Fibroblast of the conjunctiva (primary cell): ENCODE results near the gene LTBR.
A peak's percentile ranks its signal among the peaks of the same experiment; 100 is the strongest.

ENCODE experiments used
- DNase-seq: peaks from one replicate; pipeline ENCODE4 v3.0.0-alpha.2; 2010; ENCODE audit warnings: low read depth

Gene LTBR

DNA sequence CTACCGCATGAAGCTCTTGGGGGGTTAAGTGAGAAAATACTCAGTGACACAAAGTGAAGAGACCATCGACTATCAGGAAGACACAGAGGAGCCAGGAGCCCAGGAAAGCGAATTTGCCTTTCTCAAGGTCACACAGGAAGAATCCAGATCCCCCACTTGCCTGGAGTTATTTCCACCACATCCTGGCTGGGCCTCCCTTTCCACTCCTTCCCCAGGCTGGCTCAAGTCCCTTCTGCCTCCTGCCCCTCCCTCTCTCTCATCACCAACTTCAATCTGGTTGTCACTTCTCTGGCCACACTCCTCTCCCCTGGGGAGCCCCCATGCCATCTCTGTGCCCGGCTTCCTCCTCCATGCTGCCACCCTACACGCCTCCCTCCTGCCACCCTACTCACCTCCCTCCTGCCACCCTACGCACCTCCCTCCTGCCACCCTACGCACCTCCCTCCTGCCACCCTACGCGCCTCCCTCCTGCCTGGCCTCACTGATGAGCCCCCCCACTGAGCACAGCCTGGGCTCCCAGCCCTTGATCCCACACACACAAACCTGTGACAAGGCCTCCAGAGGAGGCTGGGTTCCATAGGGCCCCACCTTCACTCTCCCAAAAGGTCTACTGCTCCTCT, 14.9 kb upstream of the LTBR start:
- DNase-seq = no peak

DNA sequence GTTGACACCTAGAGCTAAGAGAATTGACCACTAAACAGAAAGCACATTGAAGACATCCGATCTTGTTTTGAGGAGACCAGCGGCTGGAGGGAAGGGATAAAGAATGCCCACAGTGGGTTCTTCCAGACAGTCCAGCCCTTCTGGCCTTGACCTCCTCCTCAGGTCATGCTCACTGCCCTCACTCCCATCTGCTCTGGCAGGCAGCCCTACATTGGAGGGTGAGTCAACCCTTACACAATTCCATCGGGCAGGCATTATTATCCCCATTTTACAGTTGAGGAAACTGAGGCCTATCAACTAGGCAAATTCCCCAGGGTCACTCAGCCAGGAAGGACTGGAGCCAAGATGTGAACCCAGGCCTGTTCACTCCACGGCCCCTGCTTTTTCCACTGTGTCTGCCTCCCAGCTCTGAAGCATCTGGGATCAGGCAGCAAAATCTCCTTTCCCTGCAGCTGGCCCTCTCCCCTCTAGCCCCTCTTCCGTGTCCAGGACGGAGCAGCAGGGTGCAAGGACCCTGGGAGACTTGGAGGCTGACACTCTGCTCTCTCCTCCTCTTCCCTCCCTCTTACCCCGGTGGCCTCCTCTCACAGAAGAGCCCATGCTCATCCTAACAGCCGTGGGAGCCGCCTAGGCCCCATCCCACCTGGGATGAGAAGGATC, 13.9 kb upstream of the LTBR start:
- DNase-seq = no peak

DNA sequence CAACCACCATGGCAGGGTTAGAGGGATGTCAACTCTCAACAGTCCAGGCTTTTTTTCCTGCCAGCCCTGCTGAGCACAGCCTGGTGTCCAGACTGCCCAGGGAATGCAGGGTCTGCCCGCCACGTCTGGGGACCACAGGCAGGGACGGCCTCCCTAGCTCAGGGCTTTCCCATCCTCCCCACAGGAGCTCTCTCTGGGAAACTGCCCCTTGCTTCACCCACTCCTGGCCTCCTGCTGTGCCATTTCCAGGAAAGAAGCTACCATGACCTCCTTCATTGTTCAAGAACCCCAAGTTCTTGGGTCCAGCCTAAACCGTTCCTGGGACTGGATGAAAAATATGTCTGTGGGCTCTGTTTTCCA, 13.4 kb upstream of the LTBR start:
- DNase-seq = no peak

DNA sequence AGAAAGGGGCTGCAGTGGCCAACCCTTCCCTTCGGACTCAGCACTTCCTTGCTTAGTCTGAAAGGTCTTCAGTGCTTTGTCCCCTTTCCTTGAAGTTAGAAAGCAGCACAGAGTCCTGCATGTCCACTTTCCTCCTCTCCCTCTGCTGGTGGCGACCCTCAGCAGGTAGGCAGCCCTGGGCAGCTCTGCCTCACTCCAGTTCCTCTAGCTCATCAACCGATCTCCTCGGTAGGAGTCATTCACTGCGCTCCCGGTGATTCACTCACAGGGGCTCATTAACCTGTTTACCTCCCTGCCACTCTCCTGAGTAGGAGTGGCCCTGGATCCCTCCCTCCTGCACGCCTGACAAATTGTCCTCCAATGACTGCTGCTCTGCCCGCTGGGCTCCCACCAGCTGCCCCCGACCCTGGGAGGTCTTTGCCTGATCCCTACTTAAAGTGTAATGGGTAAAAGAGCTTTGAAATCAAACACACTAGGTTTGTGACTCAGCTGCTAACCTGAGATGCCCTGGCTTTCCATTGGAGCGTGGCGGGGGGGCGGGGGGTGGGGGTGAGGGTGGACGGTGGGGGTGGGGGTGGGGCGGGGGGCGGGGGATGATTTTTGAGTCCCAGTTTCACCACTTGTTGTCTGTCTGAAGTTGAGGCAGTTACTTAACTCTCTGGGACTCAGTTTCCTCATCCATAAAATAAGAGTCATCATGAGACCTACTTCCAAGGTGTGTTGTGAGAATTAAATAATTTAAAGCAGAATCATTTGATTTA, 12.8 kb upstream of the LTBR start:
- no peak for DNase-seq

DNA sequence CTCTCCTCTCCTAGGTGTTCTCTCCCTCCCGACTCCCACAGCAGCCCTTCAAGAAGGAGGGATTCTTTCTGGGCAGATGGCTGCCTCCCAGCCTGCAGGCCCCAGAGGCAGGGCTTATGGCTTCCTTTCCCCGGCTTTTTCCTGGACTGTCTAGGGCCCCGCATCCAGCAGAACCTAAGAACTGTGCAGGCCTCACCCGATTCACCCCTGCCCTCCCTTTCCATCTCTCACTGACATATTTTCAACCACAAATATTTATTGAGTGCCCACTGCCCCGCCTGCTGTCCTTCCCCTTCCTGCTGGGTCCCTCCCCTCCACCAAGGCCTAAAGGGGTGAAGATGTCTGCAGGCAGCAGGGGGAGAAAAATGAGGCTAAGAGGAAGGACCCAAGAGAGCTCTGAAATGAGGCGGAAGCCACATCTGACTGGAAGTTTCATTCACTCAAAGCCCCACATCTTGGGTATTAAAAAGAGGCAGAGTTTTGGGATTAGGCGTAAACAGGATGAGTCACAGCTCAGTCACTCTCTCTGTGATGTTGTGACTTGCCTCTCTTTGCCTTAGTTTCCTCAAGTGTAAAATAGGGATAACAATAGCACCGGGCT, 11.5 kb upstream of the LTBR start:
- peak; percentile 62 for DNase-seq

DNA sequence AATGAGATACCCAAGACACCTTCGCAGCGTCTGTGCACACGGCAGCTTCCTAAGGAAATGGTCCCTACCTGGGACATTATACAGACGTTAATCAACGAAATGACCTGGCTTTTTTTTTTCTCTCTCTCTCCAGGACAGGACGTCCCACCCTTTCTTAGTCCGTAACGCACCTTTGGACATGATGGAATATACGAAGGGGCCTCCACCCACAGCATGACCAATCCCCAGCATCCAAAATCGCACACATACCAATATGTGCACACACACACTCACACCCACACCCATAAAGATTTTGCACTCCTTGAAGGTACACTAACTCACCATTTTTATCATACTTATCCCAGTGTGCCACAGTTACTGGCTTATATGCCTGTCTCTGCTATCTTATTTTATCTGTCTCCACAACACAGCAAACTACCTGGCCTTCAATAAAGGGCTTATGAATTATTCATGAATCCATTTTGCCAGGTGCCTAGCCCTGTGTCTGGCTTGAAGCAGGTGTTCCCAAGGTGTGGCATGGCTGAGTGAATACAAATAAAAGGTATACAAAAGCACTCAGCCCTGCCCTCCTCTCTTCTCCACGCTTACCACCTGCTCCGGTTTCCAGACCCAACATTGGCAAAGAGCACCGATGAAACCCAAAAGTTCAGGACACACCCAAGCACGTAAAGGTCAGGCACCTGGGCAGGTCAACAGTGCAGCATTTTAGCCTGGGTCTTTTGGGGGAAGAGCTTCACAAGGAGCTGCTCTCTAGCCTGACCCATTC, 10.8 kb upstream of the LTBR start:
- DNase-seq = no peak

DNA sequence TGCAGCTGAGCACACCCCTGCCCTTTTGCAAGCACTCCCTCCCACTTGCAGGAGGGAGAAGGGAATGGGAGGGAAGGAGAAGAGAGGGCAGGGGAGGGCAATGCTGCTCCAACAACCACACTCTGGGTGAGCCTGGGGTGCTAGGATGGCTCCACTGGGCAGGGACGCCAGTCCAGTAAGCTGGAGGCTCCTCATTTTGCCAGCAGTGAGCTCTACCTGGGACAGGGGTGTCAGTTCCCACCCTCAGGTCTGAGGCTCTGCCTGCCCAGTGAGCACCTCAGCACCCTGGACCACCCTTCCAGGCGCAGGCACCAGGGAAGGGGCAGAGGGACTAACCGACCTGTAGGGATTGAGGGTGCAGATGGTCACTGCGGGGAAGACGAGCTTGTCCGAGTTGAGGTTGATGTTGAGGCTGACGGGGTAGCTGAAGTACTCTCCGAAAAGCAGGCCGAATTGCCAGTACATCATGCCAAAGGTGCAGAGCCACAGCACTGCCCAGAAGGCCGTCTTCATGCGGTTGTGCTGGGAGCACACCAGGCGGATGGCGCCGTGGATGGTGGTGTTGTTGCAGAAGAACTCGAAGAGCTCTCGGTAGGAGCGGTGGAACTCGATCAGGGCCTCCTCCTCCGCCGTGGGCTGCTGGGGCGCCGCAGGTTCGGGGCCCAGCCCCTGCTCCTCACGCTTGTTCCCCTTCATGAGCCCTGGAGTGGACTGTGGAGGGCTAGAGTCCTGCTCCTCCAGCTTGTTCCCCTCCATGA, 9.8 kb upstream of the LTBR start:
- DNase-seq = no peak

DNA sequence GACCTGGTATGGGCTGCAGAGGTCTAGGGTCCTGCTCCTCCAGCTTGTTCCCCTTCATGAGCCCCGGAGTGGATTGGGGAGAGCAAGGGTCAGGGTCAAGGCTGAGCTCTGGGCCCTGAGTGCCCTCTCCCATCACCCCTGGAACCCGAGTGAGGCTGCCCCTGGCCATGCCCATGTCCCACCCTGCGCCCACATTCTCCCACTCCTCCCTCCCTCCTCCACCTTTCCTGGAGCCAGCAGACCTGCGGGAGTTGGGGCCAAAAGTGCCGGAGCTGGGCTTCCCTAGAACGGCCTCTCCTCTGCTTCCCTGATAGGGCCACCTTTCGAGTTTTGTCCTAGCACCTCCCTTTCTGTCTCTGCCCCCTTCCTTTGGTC, 9.2 kb upstream of the LTBR start:
- no peak for DNase-seq

DNA sequence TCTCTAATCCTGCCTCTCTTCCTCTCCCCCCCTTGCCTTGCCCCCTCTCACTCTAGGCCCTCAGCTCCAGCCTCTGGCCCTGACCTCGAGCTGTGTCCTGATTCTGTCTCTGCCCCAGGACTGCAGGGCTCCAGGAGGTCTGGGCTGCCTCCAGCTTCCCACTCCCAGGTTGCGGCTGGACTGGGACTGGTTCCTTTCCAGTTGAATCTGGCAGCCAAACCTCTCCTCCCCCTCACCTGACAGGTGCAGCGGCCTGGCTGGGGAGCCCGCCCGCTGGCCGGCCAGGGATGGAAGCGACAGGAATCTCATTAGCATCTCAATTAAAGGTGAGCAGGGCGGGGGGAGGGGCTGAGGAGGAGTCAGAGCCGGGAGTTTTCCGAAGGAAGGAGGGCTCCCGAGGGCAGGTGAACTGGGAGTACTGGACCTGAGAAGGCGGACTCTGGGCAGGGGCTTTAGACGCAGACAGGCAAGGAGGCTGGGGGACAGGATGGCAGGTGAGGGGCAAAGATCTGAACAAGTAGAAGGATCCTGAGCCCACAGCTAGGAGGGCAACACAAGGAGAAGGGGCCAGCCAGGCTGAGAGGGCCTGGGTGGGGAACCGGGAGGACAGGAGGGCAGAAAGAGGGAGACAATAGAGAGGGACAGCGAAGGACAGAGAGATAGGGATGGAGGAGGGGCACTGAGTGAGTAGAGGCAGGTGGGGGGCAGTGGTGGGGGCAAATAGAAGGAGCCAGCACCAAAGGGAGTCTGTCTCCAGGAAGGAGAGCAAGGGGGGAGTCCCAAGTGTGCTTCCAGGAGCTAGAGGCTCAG, 8.5 kb upstream of the LTBR start, which contains the start of gene SCNN1A:
Gene SCNN1A, minus strand, starts transcription at position 295 of the 810 bp plus-strand sequence. CDS start 780 bp downstream, outside the sequence.
- DNase-seq = no peak

DNA sequence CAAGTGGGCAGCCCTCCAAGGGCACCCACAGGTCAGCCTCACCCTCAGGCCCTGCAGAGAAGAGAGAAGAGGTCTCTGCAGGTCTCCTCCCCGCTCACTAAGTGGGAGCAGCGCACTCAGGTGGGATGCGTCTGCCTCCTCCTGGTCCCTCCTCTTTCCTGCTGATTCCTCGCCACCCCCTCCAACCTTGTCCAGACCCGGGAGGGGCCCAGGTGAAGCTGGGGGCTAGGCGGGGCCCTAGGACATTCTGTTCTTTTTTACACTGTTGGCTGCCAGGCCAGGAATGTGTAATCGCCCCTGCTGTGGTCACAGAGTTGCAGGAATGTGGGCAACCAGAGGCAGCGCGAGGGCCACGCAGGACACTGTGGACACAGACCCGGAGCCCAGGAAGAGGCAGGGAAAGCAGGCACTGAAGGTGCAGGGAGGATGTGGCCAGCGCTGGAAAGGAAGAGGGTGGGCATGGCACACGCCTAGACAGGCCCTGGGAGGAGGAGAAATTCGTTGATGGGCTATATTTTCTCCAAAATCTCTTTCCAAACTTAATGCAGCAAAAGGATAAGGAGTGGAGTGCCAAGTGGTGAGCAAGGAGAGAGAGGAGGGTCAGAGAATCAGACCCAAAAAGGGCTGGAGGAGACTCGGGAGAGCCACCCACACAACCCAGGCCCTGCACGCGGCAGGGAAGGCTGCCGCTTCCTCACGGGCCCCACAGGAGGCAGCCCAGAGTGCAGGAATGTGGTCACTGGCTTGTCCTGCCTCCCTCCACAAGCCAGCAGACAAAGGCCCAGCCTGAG, 7.7 kb upstream of the LTBR start:
- no peak for DNase-seq

DNA sequence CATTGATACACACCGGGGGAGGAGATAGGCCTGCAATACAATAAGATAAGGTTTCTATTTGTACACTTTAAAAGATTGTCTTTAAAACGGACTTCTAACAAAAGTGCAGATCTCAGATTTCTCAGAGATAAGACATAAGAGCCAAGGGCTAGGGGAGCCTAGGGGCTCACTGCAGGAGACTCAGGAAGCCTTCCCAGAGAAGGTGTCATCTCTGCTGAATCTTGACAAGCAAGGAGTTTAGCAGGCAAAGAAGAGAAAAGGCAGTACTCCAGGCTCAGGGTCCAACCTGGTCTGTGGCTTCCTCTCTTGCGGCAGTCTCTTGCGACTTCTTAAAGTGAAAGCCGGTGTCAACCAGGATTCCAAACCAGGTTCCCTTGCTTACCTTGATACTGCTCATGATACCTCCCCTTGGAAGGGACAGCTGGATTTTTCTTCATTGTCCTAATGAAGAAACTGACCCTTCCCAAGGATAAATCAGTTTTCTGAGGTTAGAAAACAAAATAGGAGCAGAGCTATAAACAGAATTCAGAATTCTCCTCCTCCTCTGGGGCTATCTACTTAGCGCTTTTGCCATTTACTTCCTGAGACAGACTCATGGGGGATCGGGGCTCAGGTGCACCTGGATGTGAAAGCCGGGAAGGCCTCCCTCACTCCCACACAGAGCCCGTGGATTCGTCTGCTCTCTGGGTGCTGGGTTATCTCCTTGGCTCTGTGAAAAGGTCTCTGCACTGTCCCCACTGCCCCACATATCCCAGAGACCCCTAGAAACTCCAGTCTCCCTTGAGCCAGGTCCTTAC, 6.9 kb upstream of the LTBR start:
- no peak for DNase-seq

DNA sequence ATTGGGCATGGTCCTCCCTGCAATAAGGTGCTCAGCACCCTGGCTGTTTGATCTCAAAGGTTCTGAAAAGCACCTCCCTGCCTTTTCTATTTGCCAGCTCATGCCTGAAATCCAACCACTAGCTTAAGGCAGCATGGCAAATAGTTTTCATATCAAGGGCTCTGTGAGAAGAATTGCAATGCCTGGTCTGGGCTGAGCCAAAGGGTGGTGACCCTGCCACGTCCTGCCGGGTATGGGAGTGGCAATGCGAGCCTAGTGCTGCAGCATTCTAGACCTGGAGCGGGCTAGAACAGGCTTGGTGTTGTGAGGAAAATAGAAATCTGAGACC, 6.3 kb upstream of the LTBR start:
- no peak for DNase-seq

DNA sequence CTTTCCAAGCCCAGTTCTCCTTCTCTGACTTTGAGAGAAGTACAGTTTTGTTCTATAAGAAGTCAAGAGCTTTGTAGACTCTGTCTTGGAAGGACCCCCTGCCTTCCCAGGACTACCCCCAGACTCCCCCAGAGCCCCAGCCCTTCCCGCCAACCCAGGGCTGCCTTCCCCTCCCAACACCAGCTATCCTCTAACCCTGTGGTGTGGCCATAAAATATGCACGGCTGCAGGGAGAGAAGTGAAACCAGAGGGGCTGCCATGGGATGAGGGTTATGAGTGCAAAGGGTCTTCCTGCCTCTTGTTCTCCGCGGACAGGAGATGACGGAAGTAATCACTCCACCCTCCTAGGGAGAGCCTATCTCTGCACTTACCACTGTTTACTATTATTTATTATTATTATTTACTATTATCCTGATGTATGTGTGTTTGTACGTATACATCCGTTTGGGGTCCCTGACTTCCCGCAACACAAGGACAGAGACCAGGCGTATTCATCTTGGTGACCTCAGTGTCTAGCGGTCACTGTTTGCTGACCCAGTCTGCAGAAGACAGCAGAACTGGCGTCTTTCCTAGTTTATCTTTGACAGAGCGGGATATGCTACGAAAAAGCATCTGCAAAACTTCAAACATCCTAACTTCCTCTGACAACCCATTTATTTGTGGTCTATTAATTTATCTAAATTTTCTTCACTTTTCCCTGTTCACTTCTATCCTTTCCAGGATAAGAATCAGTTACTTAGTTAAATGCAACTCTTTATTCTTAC, 5.1 kb upstream of the LTBR start:
- no peak for DNase-seq

DNA sequence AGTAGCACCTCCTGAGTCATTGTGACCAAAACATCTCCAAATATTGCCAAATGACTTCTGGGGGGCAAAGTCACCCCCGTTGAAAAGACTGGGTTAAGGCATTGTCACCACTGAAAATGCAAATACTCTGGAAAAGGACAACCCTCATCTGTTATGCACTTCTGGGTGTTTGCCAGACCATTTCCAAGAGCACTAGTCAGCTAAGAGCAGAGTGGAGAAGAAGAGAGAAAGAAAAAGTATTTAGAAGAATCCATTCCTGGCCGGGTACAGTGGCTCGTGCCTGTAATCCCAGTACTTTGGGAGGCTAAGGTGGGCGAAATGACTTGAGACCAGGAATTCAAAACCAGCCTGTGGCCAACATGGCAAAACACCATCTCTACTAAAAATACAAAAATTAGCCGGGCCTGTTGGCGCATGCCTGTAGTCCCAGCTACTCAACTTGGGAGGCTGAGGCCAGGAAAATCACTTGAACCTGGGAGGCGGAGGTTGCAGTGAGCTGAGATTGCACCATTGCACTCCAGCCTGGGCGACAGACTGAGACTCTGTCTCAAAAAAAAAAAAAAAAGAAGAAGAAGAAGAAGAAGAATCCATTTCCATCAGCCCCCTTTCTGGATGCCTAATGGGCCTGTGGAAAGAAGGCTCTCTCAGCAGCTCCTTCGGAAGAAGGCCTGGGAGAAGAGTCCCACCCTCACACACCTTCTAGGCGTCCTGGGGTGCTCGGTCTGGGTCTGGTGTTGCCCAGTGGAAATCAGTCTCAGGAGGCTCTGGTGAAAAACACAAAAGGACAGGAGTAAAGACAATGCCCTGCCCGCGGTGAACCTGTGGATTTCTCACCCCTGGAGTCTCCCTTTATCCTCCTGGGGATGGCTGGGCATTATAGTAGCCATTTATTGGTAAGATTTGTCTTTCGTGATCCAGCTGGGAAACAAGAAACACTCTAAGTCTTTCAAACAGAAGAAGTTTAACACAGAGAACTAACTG, 3.5 kb upstream of the LTBR start:
- DNase-seq = no peak

DNA sequence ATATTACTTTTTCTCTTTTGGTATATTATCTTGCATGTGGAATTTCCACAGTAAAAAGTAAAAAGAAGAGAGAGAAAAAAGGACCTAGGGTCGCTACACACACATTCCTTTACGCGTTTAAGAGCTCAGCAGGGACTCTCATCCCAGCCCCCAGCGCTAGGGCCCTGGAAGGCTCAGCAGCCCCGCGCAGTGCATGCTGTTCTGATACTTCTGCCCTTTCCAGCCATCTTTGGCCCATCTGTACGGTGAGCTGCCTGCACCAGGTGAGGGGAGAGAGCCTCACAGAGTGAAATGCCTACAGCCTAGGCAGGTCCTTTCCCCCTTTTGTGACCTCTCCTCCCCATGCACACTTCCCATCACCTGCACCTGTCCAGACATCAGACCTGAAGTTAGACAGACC, 1.6 kb upstream of the LTBR start:
- DNase-seq = no peak

DNA sequence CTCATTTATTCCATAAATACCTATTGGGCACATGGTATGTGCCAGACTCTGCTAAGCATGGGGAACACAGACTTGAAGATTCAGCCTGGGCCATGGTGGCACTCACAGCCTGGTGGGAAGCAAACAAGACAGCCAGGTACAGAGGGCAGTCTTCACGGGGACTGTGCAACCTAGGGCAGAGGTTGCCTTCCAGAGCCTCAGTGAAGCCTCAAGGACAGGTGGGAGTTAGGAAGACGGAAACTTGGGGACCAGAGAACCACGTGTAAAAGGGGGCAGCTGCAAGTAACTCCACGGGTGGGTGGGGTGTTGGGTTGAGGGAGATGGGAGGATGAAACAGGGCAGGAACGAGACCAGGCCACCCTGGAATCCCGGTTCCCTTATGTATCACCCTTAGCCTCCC, 980 bp upstream of the LTBR start:
- no peak for DNase-seq
